Measurements from ENCODE around the gene ZNF892. TPM values are rescaled to one million over a fixed set of nuclear protein-coding genes. Genes with fewer than 3 reads are reported as not detected.

The ZNF892 gene
- total and polyA plus RNA-seq, 2 of the 13 experiments (the other 11 are each of a cell fraction or from before 2014, with no cell fraction given): not detected

GRCh38 chr2:95158891-95159619 is 48.3 kb upstream of the ZNF892 start (continued):
- TF ChIP-seq PRDM15 (CRISPR knock-in tag; IDR thresholded peaks at IDR 0.05) (no peak), IRF1 (CRISPR knock-in tag; IDR thresholded peaks at IDR 0.05; ENCODE audit: low read depth) (no peak), ZBTB39 (CRISPR knock-in tag; IDR thresholded peaks at IDR 0.05) (0 out of 2 replicates have a peak, but pooled peaks have one; percentile 63), MEIS1 (CRISPR knock-in tag; IDR thresholded peaks at IDR 0.05; ENCODE audit: borderline replicate concordance) (0 out of 2 replicates have a peak, but pooled peaks have one; percentile 25), ELF1 (CRISPR knock-in tag; IDR thresholded peaks at IDR 0.05) (0 out of 2 replicates have a peak, but pooled peaks have one; percentile 19), SP2 (CRISPR knock-in tag; IDR thresholded peaks at IDR 0.05) (peak; percentile 32; the same call in 1 of the 2 replicates), ZHX1 (CRISPR knock-in tag; IDR thresholded peaks at IDR 0.05; ENCODE audit: low read depth) (peak; percentile 60; the same call in 1 of the 2 replicates), ZNF205 (CRISPR knock-in tag; IDR thresholded peaks at IDR 0.05) (no peak), NONO (IDR thresholded peaks at IDR 0.05) (no peak), NONO (CRISPR knock-in tag; conservative IDR thresholded peaks at IDR 0.05) (peak; percentile 47; the same call in 1 of the 2 replicates), ZFP36L1 (CRISPR knock-in tag; IDR thresholded peaks at IDR 0.05) (no peak), ZBTB33 (CRISPR knock-in tag; IDR thresholded peaks at IDR 0.05) (peak; percentile 85), ZNF546 (CRISPR knock-in tag; conservative IDR thresholded peaks at IDR 0.05) (0 out of 2 replicates have a peak, but pooled peaks have one; percentile 68), ZNF350 (CRISPR knock-in tag; IDR thresholded peaks at IDR 0.05; ENCODE audit: borderline replicate concordance, low read depth) (no peak; the same call in 1 of the 2 replicates)
